CD14-positive monocyte (primary cell): ENCODE results near the gene NLRC5. TPM values are rescaled to one million over a fixed set of nuclear protein-coding genes. Genes with fewer than 3 reads are reported as not detected.

Source experiments
- DNase-seq, 3 donors: peaks; one replicate each; pipeline ENCODE4 v3.0.0-alpha.2; 2011 to 2022
- H2AFZ ChIP-seq: 2 replicates; pipeline ENCODE4 v1.6.0; 2012; ENCODE audit warnings: mild to moderate bottlenecking, low read depth, low read length, inconsistent platforms; ENCODE audit not compliant: insufficient read depth, poor library complexity, severe bottlenecking
- H3K27ac ChIP-seq, 2 donors: 1 replicate in 1 of 2; 2 replicates in 1 of 2; pipeline ENCODE4 v1.5.1; 2012 to 2013; ENCODE audit warnings: low read length in 2 of 2, control low read depth in 1 of 2, inconsistent platforms in 1 of 2, low read depth in 1 of 2, mild to moderate bottlenecking in 1 of 2
- H3K27me3 ChIP-seq, 2 donors: one replicate each; pipeline versions ENCODE4 v1.6.0 to v1.6.1; 2011 to 2013; ENCODE audit warnings: low read length in 2 of 2; ENCODE audit not compliant: control insufficient read depth in 2 of 2, insufficient read depth in 2 of 2
- H3K36me3 ChIP-seq, 2 donors: replicated peaks in 1 of 2; 1 replicate in 1 of 2; 2 replicates in 1 of 2; pipeline versions ENCODE4 v1.5.1 to v1.6.1; 2012 to 2013; ENCODE audit warnings: low read length in 2 of 2, control low read depth in 1 of 2, inconsistent platforms in 1 of 2, mild to moderate bottlenecking in 1 of 2; ENCODE audit not compliant: insufficient read depth in 2 of 2, control insufficient read depth in 1 of 2
- H3K4me1 ChIP-seq, 2 donors: 1 replicate in 1 of 2; 2 replicates in 1 of 2; pipeline versions ENCODE4 v1.5.1 to v1.6.1; 2012 to 2013; ENCODE audit warnings: low read length in 2 of 2, control low read depth in 1 of 2, inconsistent platforms in 1 of 2, mild to moderate bottlenecking in 1 of 2, moderate library complexity in 1 of 2; ENCODE audit not compliant: insufficient read depth in 2 of 2, control insufficient read depth in 1 of 2
- H3K4me2 ChIP-seq: replicated peaks from 2 replicates; pipeline ENCODE3; 2012; ENCODE audit warnings: low read length, moderate library complexity, mild to moderate bottlenecking; ENCODE audit not compliant: poor library complexity, severe bottlenecking; ENCODE audit errors: extremely low read depth
- H3K4me3 ChIP-seq, 3 experiments: fragments of 200-600 bp in 1 of 3; sonication (generic) in 1 of 3; replicated peaks in 1 of 3; 1 replicate in 2 of 3; 2 replicates in 1 of 3; pipeline ENCODE4 v1.5.1; 2011 to 2013; ENCODE audit warnings: low read length in 3 of 3, mild to moderate bottlenecking in 3 of 3, control low read depth in 2 of 3, low read depth in 2 of 3, inconsistent platforms in 1 of 3, moderate library complexity in 1 of 3
- H3K79me2 ChIP-seq: 2 replicates; pipeline ENCODE4 v1.6.0; 2012; ENCODE audit warnings: mild to moderate bottlenecking, control low read depth, inconsistent platforms, low read length, moderate library complexity; ENCODE audit not compliant: insufficient read depth
- H3K9ac ChIP-seq: 2 replicates; pipeline ENCODE4 v1.6.0; 2017; ENCODE audit warnings: low read length, mild to moderate bottlenecking; ENCODE audit not compliant: insufficient read depth, poor library complexity, severe bottlenecking
- H3K9me3 ChIP-seq, 2 donors: replicated peaks in 1 of 2; 1 replicate in 1 of 2; 2 replicates in 1 of 2; pipeline versions ENCODE4 v1.5.1 to v1.6.1; 2012 to 2013; ENCODE audit warnings: low read length in 2 of 2, control low read depth in 1 of 2; ENCODE audit not compliant: control insufficient read depth in 1 of 2, insufficient read depth in 1 of 2
- H4K20me1 ChIP-seq: 2 replicates; pipeline ENCODE4 v1.6.0; 2012; ENCODE audit warnings: mild to moderate bottlenecking, low read length, control low read depth, moderate library complexity; ENCODE audit not compliant: insufficient read depth
- H3K27ac Mint-ChIP-seq, 7 donors: one replicate each; pipeline ENCODE4 v1.8.0; 2020; ENCODE audit warnings: mild to moderate bottlenecking in 7 of 7, mixed read lengths in 7 of 7, moderate library complexity in 6 of 7, inconsistent platforms in 2 of 7
- H3K27me3 Mint-ChIP-seq, 3 donors: one replicate each; pipeline ENCODE4 v1.8.0; 2021 to 2022; ENCODE audit warnings: low read depth in 3 of 3, mild to moderate bottlenecking in 3 of 3, mixed read lengths in 3 of 3, moderate library complexity in 3 of 3, inconsistent platforms in 1 of 3
- H3K36me3 Mint-ChIP-seq, 2 donors: one replicate each; pipeline ENCODE4 v1.8.0; 2020; ENCODE audit warnings: mixed read lengths in 2 of 2, inconsistent platforms in 1 of 2, mild to moderate bottlenecking in 1 of 2
- H3K4me1 Mint-ChIP-seq: one replicate; pipeline ENCODE4 v1.8.0; 2020; ENCODE audit warnings: mild to moderate bottlenecking, mixed read lengths
- H3K4me3 Mint-ChIP-seq, 2 donors: one replicate each; pipeline ENCODE4 v1.8.0; 2020; ENCODE audit warnings: mild to moderate bottlenecking in 2 of 2, mixed read lengths in 2 of 2, moderate library complexity in 1 of 2
- H3K9me3 Mint-ChIP-seq, 7 donors: one replicate each; pipeline ENCODE4 v1.8.0; 2020 to 2022; ENCODE audit warnings: mixed read lengths in 7 of 7, mild to moderate bottlenecking in 6 of 7, moderate library complexity in 6 of 7, inconsistent platforms in 2 of 7
- WGBS: methylation state at CpG from one replicate; pipeline ENCODE4 v1.1.5; 2013; ENCODE audit warnings: missing lambda C conversion rate; ENCODE audit not compliant: insufficient coverage; 5-methylcytosine and 5-hydroxymethylcytosine counted together
- intact Hi-C, 2 donors: fragments of 100-400 bp; cut with micrococcal nuclease; formaldehyde crosslinking; loops; one replicate each; pipeline versions ENCODE4 v1.15.0 to v1.15.1; 2023
- polyA plus RNA-seq, 3 donors: library from polyadenylated mRNA; depleted of rRNA in 1 of 3; unstranded in 2 of 3; stranded (reverse) in 1 of 3; fragments of 300-500 nt in 2 of 3; fragments of >200 nt in 1 of 3; fragmentation: Illumina TruSeq in 2 of 3; gene quantifications; 1 replicate in 2 of 3; 2 replicates in 1 of 3; pipeline ENCODE4 v1.2.3, GENCODE V29; 2012 to 2021
- TF ChIP-seq, protein P1 (sequence below): fragments of 200-600 bp; IDR thresholded peaks from one replicate; pipeline ENCODE4 v1.8.0; 2022; ENCODE audit warnings: antibody characterized with exemption, mild to moderate bottlenecking

Gene NLRC5
- polyA plus RNA-seq, 3 donors = 10.3 to 171 (median 21.6) TPM

DNA sequence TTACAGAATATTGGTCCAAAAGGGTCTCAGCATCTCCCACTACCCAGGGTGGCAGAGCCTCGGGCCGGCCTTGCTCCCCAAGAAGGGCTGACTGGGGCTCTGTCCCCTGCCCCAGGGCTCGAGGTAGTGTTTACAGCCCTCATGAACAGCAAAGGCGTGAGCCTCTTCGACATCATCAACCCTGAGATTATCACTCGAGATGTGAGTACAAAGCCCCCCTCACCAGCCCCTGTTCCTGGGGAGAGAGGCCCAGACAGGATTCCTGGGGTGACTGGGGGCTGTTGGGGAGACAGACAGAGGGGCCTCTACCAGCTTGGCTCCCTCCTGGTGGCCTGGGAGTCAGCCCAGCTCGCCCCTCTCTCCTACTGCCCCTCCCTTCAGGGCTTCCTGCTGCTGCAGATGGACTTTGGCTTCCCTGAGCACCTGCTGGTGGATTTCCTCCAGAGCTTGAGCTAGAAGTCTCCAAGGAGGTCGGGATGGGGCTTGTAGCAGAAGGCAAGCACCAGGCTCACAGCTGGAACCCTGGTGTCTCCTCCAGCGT, 6.1 kb upstream of the NLRC5 start:
- Histone ChIP-seq H3K27ac (no peak overlapping the region), H3K36me3 (peaks cover 6 to 24% of the 10 kb centered on the region in 2 donors), H3K79me2 (peaks cover 20% of the 10 kb centered on the region), H2AFZ (no peak overlapping the region), H3K4me1 (peaks cover 55 to 64% of the 10 kb centered on the region in 2 donors), H3K4me3 (no peak overlapping the region), H3K9me3 (no peaks in the 10 kb centered on the region), H3K9ac (no peak overlapping the region), H3K27me3 (no peaks in the 10 kb centered on the region), H4K20me1 (no peaks in the 10 kb centered on the region), H3K4me2 (no peak overlapping the region)
- intact Hi-C loops = no loop called here
- H3K36me3 Mint-ChIP-seq = peaks cover 33 to 41% of the 10 kb centered on the region in 2 donors
- H3K4me3 Mint-ChIP-seq = no peak overlapping the region
- peaks cover 0 to 2% (median 2%) of the 10 kb centered on the region in 3 donors for H3K27me3 Mint-ChIP-seq
- peaks cover 84% of the 10 kb centered on the region for H3K4me1 Mint-ChIP-seq
- DNase-seq = no peak
- H3K27ac Mint-ChIP-seq = no peak overlapping the region
- no peaks in the 10 kb centered on the region for H3K9me3 Mint-ChIP-seq
- WGBS = 75% methylated on average over 4 of the region's 9 CpGs
- TF ChIP-seq, protein P1, sequence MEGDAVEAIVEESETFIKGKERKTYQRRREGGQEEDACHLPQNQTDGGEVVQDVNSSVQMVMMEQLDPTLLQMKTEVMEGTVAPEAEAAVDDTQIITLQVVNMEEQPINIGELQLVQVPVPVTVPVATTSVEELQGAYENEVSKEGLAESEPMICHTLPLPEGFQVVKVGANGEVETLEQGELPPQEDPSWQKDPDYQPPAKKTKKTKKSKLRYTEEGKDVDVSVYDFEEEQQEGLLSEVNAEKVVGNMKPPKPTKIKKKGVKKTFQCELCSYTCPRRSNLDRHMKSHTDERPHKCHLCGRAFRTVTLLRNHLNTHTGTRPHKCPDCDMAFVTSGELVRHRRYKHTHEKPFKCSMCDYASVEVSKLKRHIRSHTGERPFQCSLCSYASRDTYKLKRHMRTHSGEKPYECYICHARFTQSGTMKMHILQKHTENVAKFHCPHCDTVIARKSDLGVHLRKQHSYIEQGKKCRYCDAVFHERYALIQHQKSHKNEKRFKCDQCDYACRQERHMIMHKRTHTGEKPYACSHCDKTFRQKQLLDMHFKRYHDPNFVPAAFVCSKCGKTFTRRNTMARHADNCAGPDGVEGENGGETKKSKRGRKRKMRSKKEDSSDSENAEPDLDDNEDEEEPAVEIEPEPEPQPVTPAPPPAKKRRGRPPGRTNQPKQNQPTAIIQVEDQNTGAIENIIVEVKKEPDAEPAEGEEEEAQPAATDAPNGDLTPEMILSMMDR = no peak

DNA sequence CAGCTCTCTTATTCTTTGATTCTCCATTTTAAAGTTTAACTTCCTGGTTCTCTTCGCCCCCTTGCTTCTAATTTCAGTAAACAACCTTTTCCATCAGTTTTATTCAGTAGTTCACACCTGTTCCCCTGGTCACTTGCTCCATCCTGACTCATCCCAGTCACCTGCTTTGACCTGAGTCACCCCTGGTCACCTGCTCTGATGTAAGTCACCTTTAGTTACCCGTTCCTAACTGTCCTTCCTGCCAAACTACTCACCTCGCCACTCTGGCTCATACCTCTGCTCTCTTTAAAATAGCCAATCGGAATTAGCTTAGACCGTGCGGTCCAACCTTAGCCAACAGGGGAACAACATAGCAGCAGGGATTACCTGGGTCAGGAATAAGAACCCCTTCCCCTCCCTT, 4.7 kb upstream of the NLRC5 start:
- DNase-seq = no peak
- Mint-ChIP-seq H3K9me3 (no peaks in the 10 kb centered on the region), H3K4me1 (peaks cover 80% of the 10 kb centered on the region), H3K27me3 (peaks cover 0 to 4% (median 2%) of the 10 kb centered on the region in 3 donors), H3K4me3 (no peak overlapping the region), H3K36me3 (peaks cover 33 to 41% of the 10 kb centered on the region in 2 donors), H3K27ac (peak overlapping the region in 3 of 7 donors; percentile 43 to 75 (median 70))
- no peak overlapping the region for H2AFZ ChIP-seq
- intact Hi-C loops = no loop called here
- H3K4me1 ChIP-seq = peaks cover 54 to 61% of the 10 kb centered on the region in 2 donors
- WGBS = 94% methylated on average over 6 of the region's 6 CpGs
- peaks cover 34% of the 10 kb centered on the region for H3K79me2 ChIP-seq
- TF ChIP-seq, protein P1 = no peak
- H3K4me3 ChIP-seq = no peak overlapping the region
- H3K9me3 ChIP-seq = no peaks in the 10 kb centered on the region
- no peak overlapping the region for H3K4me2 ChIP-seq
- no peaks in the 10 kb centered on the region for H4K20me1 ChIP-seq
- H3K9ac ChIP-seq = no peak overlapping the region
- H3K36me3 ChIP-seq = peaks cover 6 to 24% of the 10 kb centered on the region in 2 donors
- peak overlapping the region in 1 of 2 donors; percentile 72 for H3K27ac ChIP-seq
- no peaks in the 10 kb centered on the region for H3K27me3 ChIP-seq
